Upper lobe of left lung (tissue), 4 donors: Measurements from ENCODE around the gene PGGT1B.

ENCODE experiments used
- CTCF ChIP-seq, 6 experiments: fragments of 450-650 bp in 4 of 6; fragments of 200-600 bp in 2 of 6; sonication (generic) in 2 of 6; IDR thresholded peaks; one replicate each; pipeline ENCODE4 v1.5.1; 2016 to 2019; ENCODE audit warnings: antibody characterized with exemption in 6 of 6
- POLR2A ChIP-seq, 4 donors: fragments of 450-650 bp; IDR thresholded peaks; one replicate each; pipeline ENCODE4 v1.5.1; 2016 to 2017; ENCODE audit warnings: antibody characterized with exemption in 4 of 4, mild to moderate bottlenecking in 2 of 4
- POLR2AphosphoS5 ChIP-seq, 2 donors: sonication (generic); formaldehyde crosslinking; IDR thresholded peaks; one replicate each; pipeline ENCODE4 v1.5.1; 2017; ENCODE audit warnings: antibody characterized with exemption in 2 of 2

GRCh38 chr5:115284021-115284420 lies 21.3 kb upstream of the PGGT1B start:
- TF ChIP-seq POLR2AphosphoS5 (IDR thresholded peaks at IDR 0.05) = no peak
- TF ChIP-seq CTCF (IDR thresholded peaks at IDR 0.05) = no peak
- no peak for TF ChIP-seq POLR2A (IDR thresholded peaks at IDR 0.05)
